Activated B cell treated with CpG ODN at 0.5 μM for 24 hours (primary cell): Measurements from ENCODE around the gene TSHZ1. TPM values are rescaled to one million over a fixed set of nuclear protein-coding genes. Genes with fewer than 3 reads are reported as not detected.

Experiments used
- ATAC-seq: fragments of 200-7000 bp; cut with Tn5 transposase; one replicate; pipeline ENCODE4 v1.10.0; 2021; ENCODE audit warnings: low read depth, mild to moderate bottlenecking, moderate library complexity
- CTCF ChIA-PET: fragments of 350-600 bp; sonication (Branson Sonifier 250); formaldehyde crosslinking; loops from one replicate; lab custom pipeline; 2021; ENCODE audit warnings: antibody characterized with exemption; lab: Charles Lee
- POLR2A ChIA-PET: fragments of 350-600 bp; sonication (Branson Sonifier 250); formaldehyde crosslinking; loops from one replicate; lab custom pipeline; 2021; ENCODE audit warnings: antibody characterized with exemption; lab: Charles Lee
- DNase-seq: peaks from one replicate; pipeline ENCODE4 v3.0.0; 2022
- H3K27ac Mint-ChIP-seq: one replicate; pipeline ENCODE4 v1.8.0; 2020; ENCODE audit warnings: mixed read lengths
- H3K27me3 Mint-ChIP-seq: one replicate; pipeline ENCODE4 v1.8.0; 2021; ENCODE audit warnings: mixed read lengths
- H3K36me3 Mint-ChIP-seq: one replicate; pipeline ENCODE4 v1.8.0; 2021; ENCODE audit warnings: low read depth, mixed read lengths
- H3K4me1 Mint-ChIP-seq: one replicate; pipeline ENCODE4 v1.8.0; 2021; ENCODE audit warnings: mixed read lengths
- H3K4me3 Mint-ChIP-seq: one replicate; pipeline ENCODE4 v1.8.0; 2020; ENCODE audit warnings: mild to moderate bottlenecking, mixed read lengths
- H3K9me3 Mint-ChIP-seq: one replicate; pipeline ENCODE4 v1.8.0; 2020; ENCODE audit warnings: mixed read lengths
- intact Hi-C: fragments of 100-400 bp; cut with micrococcal nuclease; formaldehyde crosslinking; loops from one replicate; pipeline ENCODE4 v1.15.1; 2024
- total RNA-seq: library from RNA; stranded (reverse); gene quantifications from 2 replicates; pipeline ENCODE4 v1.2.3, GENCODE V29; 2022
- TF ChIP-seq, protein P1 (sequence below): fragments of 200-600 bp; IDR thresholded peaks from one replicate; pipeline ENCODE4 v1.8.0; 2022; ENCODE audit warnings: antibody characterized with exemption, mild to moderate bottlenecking

The TSHZ1 gene
- total RNA-seq, 1 donor from 2014 or later, result 8.6 TPM

DNA sequence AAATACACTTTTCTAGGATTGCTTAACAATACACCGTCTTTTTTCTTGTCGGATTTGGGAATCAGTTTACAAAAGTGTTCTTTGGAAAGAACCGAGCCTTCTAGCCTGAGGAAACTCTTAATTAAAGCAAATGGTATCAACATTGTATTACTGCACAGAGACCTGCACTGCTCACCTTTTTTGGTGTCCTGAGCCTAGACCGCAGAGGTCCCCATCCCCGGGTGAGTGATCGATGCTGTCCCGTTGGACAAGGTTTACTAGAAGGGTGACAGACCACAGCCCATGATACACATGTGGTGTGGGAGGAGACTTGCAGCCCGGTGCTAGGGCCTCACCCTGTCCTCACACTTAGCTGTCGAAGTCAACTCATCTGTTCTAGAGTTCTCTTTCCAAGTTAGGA is 55.3 kb downstream of the TSHZ1 start:
- no peaks in the 10 kb centered on the region for H3K36me3 Mint-ChIP-seq
- H3K9me3 Mint-ChIP-seq, result no peaks in the 10 kb centered on the region
- intact Hi-C loops, result no loop called here
- H3K27me3 Mint-ChIP-seq, result no peaks in the 10 kb centered on the region
- POLR2A ChIA-PET, result no interaction called here
- CTCF ChIA-PET, result no interaction called here
- H3K4me3 Mint-ChIP-seq, result no peak overlapping the region
- TF ChIP-seq, protein P1, sequence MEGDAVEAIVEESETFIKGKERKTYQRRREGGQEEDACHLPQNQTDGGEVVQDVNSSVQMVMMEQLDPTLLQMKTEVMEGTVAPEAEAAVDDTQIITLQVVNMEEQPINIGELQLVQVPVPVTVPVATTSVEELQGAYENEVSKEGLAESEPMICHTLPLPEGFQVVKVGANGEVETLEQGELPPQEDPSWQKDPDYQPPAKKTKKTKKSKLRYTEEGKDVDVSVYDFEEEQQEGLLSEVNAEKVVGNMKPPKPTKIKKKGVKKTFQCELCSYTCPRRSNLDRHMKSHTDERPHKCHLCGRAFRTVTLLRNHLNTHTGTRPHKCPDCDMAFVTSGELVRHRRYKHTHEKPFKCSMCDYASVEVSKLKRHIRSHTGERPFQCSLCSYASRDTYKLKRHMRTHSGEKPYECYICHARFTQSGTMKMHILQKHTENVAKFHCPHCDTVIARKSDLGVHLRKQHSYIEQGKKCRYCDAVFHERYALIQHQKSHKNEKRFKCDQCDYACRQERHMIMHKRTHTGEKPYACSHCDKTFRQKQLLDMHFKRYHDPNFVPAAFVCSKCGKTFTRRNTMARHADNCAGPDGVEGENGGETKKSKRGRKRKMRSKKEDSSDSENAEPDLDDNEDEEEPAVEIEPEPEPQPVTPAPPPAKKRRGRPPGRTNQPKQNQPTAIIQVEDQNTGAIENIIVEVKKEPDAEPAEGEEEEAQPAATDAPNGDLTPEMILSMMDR, result no peak
- peaks cover 17% of the 10 kb centered on the region for H3K4me1 Mint-ChIP-seq
- no peak overlapping the region for H3K27ac Mint-ChIP-seq
- ATAC-seq (no peak), DNase-seq (no peak)

DNA sequence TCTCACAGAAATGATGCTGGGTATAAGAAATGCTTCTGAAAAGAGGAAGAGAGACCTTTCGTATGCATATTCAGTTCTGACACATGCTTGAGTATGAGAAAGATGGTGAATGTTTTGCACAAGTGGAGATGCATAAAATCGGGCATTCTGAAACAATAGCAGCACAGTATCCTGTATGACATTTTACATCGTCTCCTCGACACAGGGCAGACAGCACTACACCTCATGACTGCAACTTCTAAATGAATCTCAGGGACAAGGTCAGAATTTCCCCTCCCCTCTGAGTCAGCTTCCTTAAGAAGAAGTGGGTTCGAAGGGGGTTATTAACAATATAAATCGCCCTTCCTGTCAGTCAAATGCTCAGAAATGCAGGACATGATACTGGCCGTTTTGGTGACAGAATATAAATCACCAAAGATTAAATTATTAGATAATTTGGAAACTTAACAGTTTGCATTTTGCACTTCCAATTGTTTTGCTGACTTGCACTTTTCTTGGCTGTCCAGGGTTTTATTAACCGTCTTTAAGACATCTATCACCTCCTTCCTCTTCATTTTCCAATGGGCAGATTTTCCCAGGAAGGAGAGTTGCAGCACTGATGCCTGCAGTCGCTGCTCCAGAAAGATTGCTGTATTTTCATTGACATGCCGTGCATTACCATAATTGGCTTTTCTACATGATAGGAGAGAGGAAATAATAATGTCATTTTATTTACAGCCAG is 57.2 kb downstream of the TSHZ1 start:
- TF ChIP-seq, protein P1, result no peak
- Mint-ChIP-seq H3K27me3 (no peaks in the 10 kb centered on the region), H3K27ac (no peak overlapping the region), H3K9me3 (no peaks in the 10 kb centered on the region), H3K4me3 (no peak overlapping the region), H3K4me1 (peaks cover 4% of the 10 kb centered on the region), H3K36me3 (no peaks in the 10 kb centered on the region)
- ChIA-PET POLR2A (no interaction called here), CTCF (no interaction called here)
- DNase-seq (no peak), ATAC-seq (no peak)
- intact Hi-C loops, result no loop called here

DNA sequence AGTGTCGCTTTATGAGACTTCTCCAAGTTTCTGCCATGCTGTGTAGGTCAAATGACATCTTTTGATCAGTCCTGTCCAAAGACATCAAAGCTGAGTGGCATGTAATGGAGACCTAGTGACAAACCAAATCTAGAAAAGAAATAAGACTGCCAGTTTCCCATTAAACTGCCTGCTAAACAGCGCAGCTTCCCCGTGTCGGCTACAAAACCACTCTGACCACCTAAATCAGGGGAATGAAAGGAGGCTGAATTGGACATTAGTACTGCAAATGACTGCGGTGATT is 57.7 kb downstream of the TSHZ1 start:
- intact Hi-C loops, result no loop called here
- H3K4me3 Mint-ChIP-seq, result no peak overlapping the region
- CTCF ChIA-PET, result no interaction called here
- no peak for ATAC-seq
- no peaks in the 10 kb centered on the region for H3K36me3 Mint-ChIP-seq
- POLR2A ChIA-PET, result no interaction called here
- no peak overlapping the region for H3K27ac Mint-ChIP-seq
- TF ChIP-seq, protein P1, result no peak
- H3K4me1 Mint-ChIP-seq, result peaks cover 4% of the 10 kb centered on the region
- no peaks in the 10 kb centered on the region for H3K27me3 Mint-ChIP-seq
- DNase-seq, result no peak
- H3K9me3 Mint-ChIP-seq, result no peaks in the 10 kb centered on the region

DNA sequence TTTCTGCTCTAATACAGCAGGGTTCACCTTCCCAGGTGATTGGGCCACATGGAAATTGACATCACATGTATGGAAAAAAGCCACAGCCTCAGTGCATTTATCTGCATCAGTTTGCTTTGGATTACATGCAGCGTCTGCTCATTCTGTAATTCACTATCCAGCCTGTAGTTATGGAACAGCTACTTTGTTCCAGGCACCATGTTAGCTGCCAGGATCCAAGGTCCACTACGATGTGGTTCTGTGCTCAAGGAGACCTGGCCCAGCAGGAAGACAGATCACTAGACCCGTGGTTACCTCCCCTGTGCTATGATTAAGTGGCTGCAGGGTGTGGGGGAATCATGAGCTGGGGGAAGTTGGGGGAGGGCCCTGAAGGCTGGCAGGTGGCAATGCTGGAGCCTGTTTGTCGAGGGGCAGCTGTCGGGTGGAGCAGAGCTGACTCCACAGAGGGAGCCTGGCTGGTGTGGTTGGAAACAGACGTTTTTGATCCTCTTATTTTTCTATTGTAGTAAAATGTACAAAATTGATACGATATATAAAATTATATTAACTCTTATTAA is 58.6 kb downstream of the TSHZ1 start:
- ChIA-PET CTCF (no interaction called here), POLR2A (interaction anchor here (0.6 kb wide), 1 partner anchor 57 kb away, joined by 4 read pairs; no protein-coding TSS in a partner anchor)
- ATAC-seq (no peak), DNase-seq (no peak)
- Mint-ChIP-seq H3K9me3 (no peaks in the 10 kb centered on the region), H3K27ac (no peak overlapping the region), H3K4me1 (peaks cover 4% of the 10 kb centered on the region), H3K27me3 (no peaks in the 10 kb centered on the region), H3K36me3 (no peaks in the 10 kb centered on the region), H3K4me3 (no peak overlapping the region)
- intact Hi-C loops, result no loop called here
- TF ChIP-seq, protein P1, result no peak

DNA sequence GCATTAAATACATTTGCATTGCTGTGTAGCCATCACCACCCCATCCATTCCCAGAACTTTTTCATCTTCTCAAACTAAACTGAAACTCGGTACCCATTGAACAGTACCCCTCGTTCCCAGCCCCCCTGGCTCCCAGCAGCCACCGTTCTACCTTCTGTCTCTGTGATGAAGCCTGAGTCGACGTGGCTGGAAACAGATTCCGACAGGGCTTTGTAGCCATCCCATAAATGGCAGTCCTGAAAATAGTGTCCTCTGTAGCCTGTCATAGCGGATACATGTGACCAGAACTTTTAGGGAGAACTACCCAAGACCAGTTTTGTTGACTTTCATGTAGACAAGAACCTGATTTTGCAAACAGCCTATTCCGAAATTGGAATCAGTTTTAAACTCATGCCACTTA is 59.1 kb downstream of the TSHZ1 start:
- intact Hi-C loops, result no loop called here
- no peak for ATAC-seq
- ChIA-PET CTCF (no interaction called here), POLR2A (interaction anchor here (0.6 kb wide), 1 partner anchor 57 kb away, joined by 4 read pairs; no protein-coding TSS in a partner anchor)
- Mint-ChIP-seq H3K27me3 (no peaks in the 10 kb centered on the region), H3K4me3 (no peak overlapping the region), H3K9me3 (no peaks in the 10 kb centered on the region), H3K4me1 (peaks cover 4% of the 10 kb centered on the region), H3K36me3 (no peaks in the 10 kb centered on the region), H3K27ac (no peak overlapping the region)
- DNase-seq, result no peak
- TF ChIP-seq, protein P1, result no peak
